Osteoblast (primary cell): Measurements from ENCODE around the gene GSTCD. TPM values are rescaled to one million over a fixed set of nuclear protein-coding genes. Genes with fewer than 3 reads are reported as not detected.

Source experiments
- DNase-seq: peaks from one replicate; pipeline ENCODE4 v3.0.0; 2011; ENCODE audit warnings: low spot score, mixed read lengths; ENCODE audit not compliant: insufficient read length; ENCODE audit errors: missing footprints
- H2AFZ ChIP-seq: 2 replicates; pipeline ENCODE4 v1.6.0; 2011; ENCODE audit warnings: mild to moderate bottlenecking, low read length
- H3K27ac ChIP-seq: 2 replicates; pipeline ENCODE4 v1.5.1; 2011; ENCODE audit warnings: mild to moderate bottlenecking, low read depth, low read length, moderate library complexity
- H3K27me3 ChIP-seq: 2 replicates; pipeline ENCODE4 v1.6.0; 2012; ENCODE audit warnings: mild to moderate bottlenecking, control low read depth, inconsistent platforms, low read length, moderate library complexity; ENCODE audit not compliant: insufficient read depth
- H3K36me3 ChIP-seq: 2 replicates; pipeline ENCODE4 v1.5.1; 2011; ENCODE audit warnings: mild to moderate bottlenecking, low read length, control low read depth, moderate library complexity; ENCODE audit not compliant: insufficient read depth
- H3K4me1 ChIP-seq: 2 replicates; pipeline ENCODE4 v1.5.1; 2011; ENCODE audit warnings: mild to moderate bottlenecking, low read length, control low read depth, moderate library complexity; ENCODE audit not compliant: insufficient read depth
- H3K4me2 ChIP-seq: 2 replicates; pipeline ENCODE4 v1.6.0; 2011; ENCODE audit warnings: mild to moderate bottlenecking, low read length; ENCODE audit not compliant: insufficient read depth
- H3K4me3 ChIP-seq: fragments of 200-600 bp; sonication (generic); 3 replicates; pipeline ENCODE4 v1.5.1; 2012; ENCODE audit warnings: mild to moderate bottlenecking, low read length, inconsistent platforms; ENCODE audit not compliant: insufficient read depth
- H3K79me2 ChIP-seq: 2 replicates; pipeline ENCODE4 v1.6.0; 2012; ENCODE audit warnings: mild to moderate bottlenecking, low read length, control low read depth, inconsistent platforms; ENCODE audit not compliant: insufficient read depth
- H3K9me3 ChIP-seq: 2 replicates; pipeline ENCODE4 v1.5.1; 2011; ENCODE audit warnings: low read depth, low read length, control low read depth
- H4K20me1 ChIP-seq: 2 replicates; pipeline ENCODE4 v1.6.0; 2012; ENCODE audit warnings: mild to moderate bottlenecking, low read length, control low read depth; ENCODE audit not compliant: insufficient read depth
- total RNA-seq: library from RNA; depleted of rRNA; stranded (reverse); fragments of >200 nt; gene quantifications from 2 replicates; pipeline ENCODE4 v1.2.3, GENCODE V29; 2012
- TF ChIP-seq, protein P1 (sequence below): IDR thresholded peaks from 2 replicates; pipeline ENCODE4 v1.5.1; 2011; ENCODE audit warnings: mild to moderate bottlenecking, low read depth, low read length, moderate library complexity; ENCODE audit errors: extremely low read depth

The GSTCD gene
- total RNA-seq, 1 donor = 6.9 TPM

DNA sequence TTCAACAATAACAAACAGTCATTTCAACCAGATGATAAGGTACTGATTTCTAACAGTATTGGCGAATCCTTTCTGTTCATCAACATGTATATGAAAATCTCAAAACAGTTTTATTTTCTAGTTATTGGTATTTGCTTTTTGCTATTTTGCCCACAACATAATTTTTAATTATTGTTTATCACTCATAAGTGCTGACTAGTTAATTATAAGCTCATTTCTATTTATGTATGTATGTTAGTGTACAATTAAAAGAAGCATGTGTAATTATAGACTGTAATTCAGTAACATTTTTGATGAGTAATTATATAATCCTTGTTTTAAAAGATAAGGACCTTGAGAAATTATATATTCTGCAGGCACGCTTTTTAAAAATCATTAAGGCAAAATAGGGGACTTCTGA lies 119.5 kb downstream of the GSTCD start:
- no peaks in the 10 kb centered on the region for H3K4me1 ChIP-seq
- H3K36me3 ChIP-seq = no peaks in the 10 kb centered on the region
- no peaks in the 10 kb centered on the region for H3K27me3 ChIP-seq
- H3K9me3 ChIP-seq = no peaks in the 10 kb centered on the region
- no peak overlapping the region for H3K4me2 ChIP-seq
- DNase-seq = no peak
- no peak overlapping the region for H3K27ac ChIP-seq
- no peak overlapping the region for H3K4me3 ChIP-seq
- H2AFZ ChIP-seq = no peak overlapping the region
- no peaks in the 10 kb centered on the region for H3K79me2 ChIP-seq
- TF ChIP-seq, protein P1, sequence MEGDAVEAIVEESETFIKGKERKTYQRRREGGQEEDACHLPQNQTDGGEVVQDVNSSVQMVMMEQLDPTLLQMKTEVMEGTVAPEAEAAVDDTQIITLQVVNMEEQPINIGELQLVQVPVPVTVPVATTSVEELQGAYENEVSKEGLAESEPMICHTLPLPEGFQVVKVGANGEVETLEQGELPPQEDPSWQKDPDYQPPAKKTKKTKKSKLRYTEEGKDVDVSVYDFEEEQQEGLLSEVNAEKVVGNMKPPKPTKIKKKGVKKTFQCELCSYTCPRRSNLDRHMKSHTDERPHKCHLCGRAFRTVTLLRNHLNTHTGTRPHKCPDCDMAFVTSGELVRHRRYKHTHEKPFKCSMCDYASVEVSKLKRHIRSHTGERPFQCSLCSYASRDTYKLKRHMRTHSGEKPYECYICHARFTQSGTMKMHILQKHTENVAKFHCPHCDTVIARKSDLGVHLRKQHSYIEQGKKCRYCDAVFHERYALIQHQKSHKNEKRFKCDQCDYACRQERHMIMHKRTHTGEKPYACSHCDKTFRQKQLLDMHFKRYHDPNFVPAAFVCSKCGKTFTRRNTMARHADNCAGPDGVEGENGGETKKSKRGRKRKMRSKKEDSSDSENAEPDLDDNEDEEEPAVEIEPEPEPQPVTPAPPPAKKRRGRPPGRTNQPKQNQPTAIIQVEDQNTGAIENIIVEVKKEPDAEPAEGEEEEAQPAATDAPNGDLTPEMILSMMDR = no peak
- no peaks in the 10 kb centered on the region for H4K20me1 ChIP-seq

DNA sequence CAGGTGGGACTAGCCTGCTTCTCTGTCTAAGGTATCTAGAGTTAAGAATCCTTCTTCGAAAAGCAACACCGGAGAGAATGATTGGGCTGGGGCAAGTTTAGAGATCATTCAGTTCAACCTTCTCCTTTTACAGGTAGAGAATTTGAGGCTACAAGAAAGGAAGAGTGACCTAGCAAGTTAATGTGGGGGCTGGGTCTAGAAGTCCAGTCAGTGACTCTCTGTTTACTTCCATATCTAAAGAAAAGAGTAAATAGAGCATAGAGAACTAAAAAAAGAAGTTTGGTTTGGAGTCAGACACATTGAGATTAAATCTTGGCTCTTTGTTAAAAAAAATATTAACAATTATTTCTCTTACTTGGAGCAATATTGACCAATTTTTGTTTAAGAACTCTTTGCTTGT lies 122.6 kb downstream of the GSTCD start:
- TF ChIP-seq, protein P1 = no peak
- Histone ChIP-seq H4K20me1 (no peaks in the 10 kb centered on the region), H3K27me3 (no peaks in the 10 kb centered on the region), H3K4me2 (no peak overlapping the region), H3K36me3 (no peaks in the 10 kb centered on the region), H3K4me3 (no peak overlapping the region), H3K79me2 (no peaks in the 10 kb centered on the region), H3K9me3 (no peaks in the 10 kb centered on the region), H2AFZ (no peak overlapping the region), H3K27ac (no peak overlapping the region), H3K4me1 (no peaks in the 10 kb centered on the region)
- no peak for DNase-seq

DNA sequence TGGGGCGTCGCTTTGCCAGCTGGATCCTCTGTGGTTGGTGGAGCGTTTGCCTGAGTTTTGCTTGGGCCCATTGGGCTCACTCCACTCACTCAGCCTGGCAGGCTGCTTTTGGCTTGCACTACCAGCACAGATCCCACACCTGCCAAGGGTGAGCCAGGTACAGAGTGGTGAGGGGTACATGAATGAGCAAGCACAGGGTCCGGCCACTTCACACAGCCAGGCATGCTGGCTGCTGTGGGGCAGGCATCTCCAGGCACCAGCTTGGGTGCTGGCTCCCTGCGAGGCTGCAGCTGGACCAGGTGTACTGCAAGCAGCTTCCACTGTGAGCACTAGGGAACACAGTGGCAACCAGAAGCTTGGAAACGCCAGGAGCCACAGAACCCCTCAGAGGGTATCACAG lies 126.6 kb downstream of the GSTCD start:
- no peak overlapping the region for H3K27ac ChIP-seq
- no peaks in the 10 kb centered on the region for H3K36me3 ChIP-seq
- H3K4me1 ChIP-seq = no peaks in the 10 kb centered on the region
- H2AFZ ChIP-seq = no peak overlapping the region
- no peak for DNase-seq
- TF ChIP-seq, protein P1 = no peak
- no peak overlapping the region for H3K4me3 ChIP-seq
- H3K27me3 ChIP-seq = no peaks in the 10 kb centered on the region
- H3K79me2 ChIP-seq = no peaks in the 10 kb centered on the region
- no peak overlapping the region for H3K4me2 ChIP-seq
- no peaks in the 10 kb centered on the region for H3K9me3 ChIP-seq
- H4K20me1 ChIP-seq = no peaks in the 10 kb centered on the region

DNA sequence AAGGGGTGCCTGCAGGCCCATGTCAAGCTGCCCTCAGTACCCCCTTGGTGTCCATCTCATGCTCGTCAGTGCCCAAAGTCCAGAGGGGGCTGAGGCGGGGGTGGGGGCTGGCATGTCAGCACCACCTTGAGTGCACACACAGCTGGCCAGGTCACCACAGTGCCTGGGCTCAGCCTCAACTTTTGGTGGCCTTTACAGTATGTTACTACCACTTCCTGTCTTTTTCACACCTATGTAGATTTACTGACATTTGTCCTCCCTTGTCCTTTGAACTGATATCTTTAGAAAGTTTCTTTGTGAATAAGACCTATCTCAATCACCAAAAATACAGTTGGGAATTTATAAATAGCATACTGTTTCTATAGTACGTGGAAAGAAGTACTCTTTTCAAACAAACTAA lies 128.0 kb downstream of the GSTCD start:
- H3K36me3 ChIP-seq = no peaks in the 10 kb centered on the region
- H3K4me1 ChIP-seq = no peaks in the 10 kb centered on the region
- H3K4me3 ChIP-seq = no peak overlapping the region
- TF ChIP-seq, protein P1 = no peak
- H3K27ac ChIP-seq = no peak overlapping the region
- DNase-seq = no peak
- H3K27me3 ChIP-seq = no peaks in the 10 kb centered on the region
- H2AFZ ChIP-seq = no peak overlapping the region
- H3K9me3 ChIP-seq = no peaks in the 10 kb centered on the region
- H3K4me2 ChIP-seq = no peak overlapping the region
- H4K20me1 ChIP-seq = no peaks in the 10 kb centered on the region
- H3K79me2 ChIP-seq = no peaks in the 10 kb centered on the region
